RWPE2 (cell line): ENCODE results near the gene CCL2.

Source experiments
- ATAC-seq: fragments of 200-7000 bp; cut with Tn5 transposase; 3 replicates; pipeline ENCODE4 v1.9.1; 2021; ENCODE audit warnings: low read depth
- DNase-seq: peaks from one replicate; pipeline ENCODE4 v3.0.0-alpha.2; 2020; ENCODE audit warnings: low spot score
- H3K27ac ChIP-seq: fragments of 450-650 bp; 2 replicates; pipeline ENCODE4 v1.5.1; 2017; ENCODE audit warnings: mild to moderate bottlenecking; ENCODE audit not compliant: poor library complexity, severe bottlenecking
- H3K27me3 ChIP-seq: fragments of 250-450 bp; sonication (Bioruptor Pico); 2 replicates; pipeline ENCODE4 v1.5.1; 2021; ENCODE audit warnings: mild to moderate bottlenecking, moderate library complexity; ENCODE audit not compliant: insufficient read depth, poor library complexity, severe bottlenecking
- H3K36me3 ChIP-seq: fragments of 250-450 bp; sonication (Bioruptor Pico); 2 replicates; pipeline ENCODE4 v1.5.1; 2020; ENCODE audit warnings: low read depth, mild to moderate bottlenecking, moderate library complexity
- H3K4me1 ChIP-seq: fragments of 250-450 bp; sonication (Bioruptor Pico); 2 replicates; pipeline ENCODE4 v1.5.1; 2021; ENCODE audit warnings: mild to moderate bottlenecking, moderate library complexity; ENCODE audit not compliant: insufficient read depth, poor library complexity, severe bottlenecking
- H3K4me3 ChIP-seq: fragments of 250-450 bp; sonication (Bioruptor Pico); 2 replicates; pipeline ENCODE4 v1.5.1; 2021; ENCODE audit warnings: mild to moderate bottlenecking, moderate library complexity; ENCODE audit not compliant: severe bottlenecking
- H3K9me3 ChIP-seq: fragments of 250-450 bp; sonication (Bioruptor Pico); 2 replicates; pipeline ENCODE4 v1.5.1; 2021; ENCODE audit warnings: mild to moderate bottlenecking, moderate library complexity; ENCODE audit not compliant: severe bottlenecking
- CTCF ChIP-seq: fragments of 450-650 bp; IDR thresholded peaks from one replicate; pipeline ENCODE4 v1.5.1; 2017; ENCODE audit warnings: mild to moderate bottlenecking, moderate library complexity; ENCODE audit not compliant: poor library complexity, severe bottlenecking

Gene CCL2

DNA sequence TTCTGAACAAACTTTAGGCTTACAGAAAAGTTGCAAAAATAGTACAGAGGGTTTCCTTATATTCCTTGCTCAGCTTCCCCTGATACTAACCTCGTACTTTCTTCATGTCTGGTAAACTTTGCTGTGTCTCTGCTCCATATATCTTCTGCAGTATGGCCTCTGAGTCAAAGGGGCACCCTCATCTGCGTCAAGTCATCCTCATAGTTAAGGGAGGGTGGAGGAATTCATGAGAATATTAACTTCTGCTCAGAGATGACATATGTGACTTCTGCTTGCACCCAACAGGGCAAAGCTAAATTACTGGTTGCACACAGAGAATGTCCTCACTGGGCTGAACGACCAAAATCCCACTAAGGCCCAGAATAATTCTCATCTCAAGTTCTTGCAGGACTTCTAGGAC, 10.6 kb downstream of the CCL2 start:
- TF ChIP-seq CTCF, result no peak
- ATAC-seq, result no peak
- H3K9me3 ChIP-seq, result no peaks in the 10 kb centered on the region

DNA sequence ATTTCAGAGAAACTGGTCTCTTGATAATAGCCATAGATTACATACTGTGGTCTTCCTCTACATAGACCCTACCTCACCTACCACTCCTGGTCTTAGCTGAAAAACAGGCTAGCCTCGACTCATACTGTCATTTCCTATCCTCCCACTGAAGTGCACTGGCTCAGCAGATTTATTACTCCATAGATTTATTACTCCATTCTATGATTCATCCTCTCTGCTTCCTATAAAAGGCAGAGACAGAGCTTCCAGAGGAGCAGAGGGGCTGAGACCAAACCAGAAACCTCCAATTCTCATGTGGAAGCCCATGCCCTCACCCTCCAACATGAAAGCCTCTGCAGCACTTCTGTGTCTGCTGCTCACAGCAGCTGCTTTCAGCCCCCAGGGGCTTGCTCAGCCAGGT, 14.9 kb downstream of the CCL2 start, which contains the start of gene CCL7:
TSS of gene CCL7 (plus strand) at position 253 of the 400 bp plus-strand sequence. CDS start at position 323, 70 bp downstream.
- TF ChIP-seq CTCF, result no peak
- Histone ChIP-seq H3K27ac (no peak within 1 kb of the TSS), H3K36me3 (no peaks in the 10 kb centered on the region), H3K4me1 (no peaks in the 10 kb centered on the region), H3K27me3 (peaks cover 12% of the 10 kb centered on the region), H3K4me3 (no peak within 1 kb of the TSS), H3K9me3 (no peaks in the 10 kb centered on the region)
- no peak for DNase-seq
- ATAC-seq, result peak; percentile 17; the same call in 1 of the 3 replicates

More for the DNA sequence above, 10.6 kb downstream of the CCL2 start:
- H3K27me3 ChIP-seq, result peaks cover 12% of the 10 kb centered on the region
- no peak for DNase-seq
- no peak overlapping the region for H3K4me3 ChIP-seq
- H3K36me3 ChIP-seq, result no peaks in the 10 kb centered on the region
- H3K4me1 ChIP-seq, result no peaks in the 10 kb centered on the region
- no peak overlapping the region for H3K27ac ChIP-seq

DNA sequence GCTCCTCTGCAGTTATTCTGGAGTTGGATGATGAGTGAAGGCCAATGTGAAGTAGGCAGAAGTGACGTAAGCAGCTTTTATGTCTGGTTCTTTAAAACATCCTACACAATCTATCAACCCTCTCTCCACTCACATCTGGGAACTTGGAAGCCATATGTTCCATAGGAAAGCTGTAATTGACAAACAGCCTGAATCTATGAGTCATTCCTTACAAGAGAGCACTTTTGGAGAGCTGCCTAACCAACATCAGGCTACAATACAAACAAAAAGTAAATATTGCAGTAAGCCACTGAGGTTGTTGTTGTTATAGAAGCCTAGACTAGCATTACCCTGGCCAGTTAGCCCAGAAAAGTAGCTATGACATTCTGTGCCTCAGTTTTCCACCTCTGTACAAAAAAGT, 20.8 kb downstream of the CCL2 start:
- H3K4me3 ChIP-seq, result no peak overlapping the region
- DNase-seq (no peak), ATAC-seq (peak; percentile 66)
- no peak for TF ChIP-seq CTCF
- no peaks in the 10 kb centered on the region for H3K9me3 ChIP-seq
- no peak overlapping the region for H3K27ac ChIP-seq
- H3K4me1 ChIP-seq, result no peaks in the 10 kb centered on the region
- H3K27me3 ChIP-seq, result no peaks in the 10 kb centered on the region
- H3K36me3 ChIP-seq, result no peaks in the 10 kb centered on the region

GRCh38 chr17:34276826-34277225, 21.7 kb downstream of the CCL2 start:
- Histone ChIP-seq H3K27ac (no peak overlapping the region), H3K4me3 (no peak overlapping the region), H3K27me3 (no peaks in the 10 kb centered on the region), H3K9me3 (no peaks in the 10 kb centered on the region), H3K4me1 (no peaks in the 10 kb centered on the region), H3K36me3 (no peaks in the 10 kb centered on the region)
- no peak for TF ChIP-seq CTCF
- DNase-seq (no peak), ATAC-seq (no peak)

DNA sequence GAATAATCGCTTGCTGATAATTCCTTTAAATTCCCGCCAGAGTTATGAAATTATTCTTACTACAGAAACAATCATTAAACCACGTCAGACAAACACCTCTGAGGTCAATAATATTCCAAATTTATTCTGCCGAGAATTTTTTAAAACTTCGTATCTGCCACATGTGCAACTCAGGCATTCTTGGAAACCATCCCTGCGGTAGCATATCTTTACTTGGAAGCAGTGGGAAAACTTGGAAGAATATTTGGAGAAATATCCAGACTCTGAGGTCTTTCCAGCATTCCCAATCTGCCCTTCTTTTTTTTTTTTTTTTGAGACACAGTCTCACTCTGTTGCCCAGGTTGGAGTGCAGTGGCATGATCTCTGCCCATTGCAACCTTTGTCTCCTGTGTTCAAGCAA, 28.5 kb downstream of the CCL2 start:
- DNase-seq (no peak), ATAC-seq (no peak)
- TF ChIP-seq CTCF, result no peak
- H3K27me3 ChIP-seq, result no peaks in the 10 kb centered on the region
- H3K9me3 ChIP-seq, result no peaks in the 10 kb centered on the region
- H3K36me3 ChIP-seq, result no peaks in the 10 kb centered on the region
- H3K4me3 ChIP-seq, result no peak overlapping the region
- H3K27ac ChIP-seq, result no peak overlapping the region
- no peaks in the 10 kb centered on the region for H3K4me1 ChIP-seq
